SW480 (cell line): ENCODE results near the gene SNX8.

Experiments used
- DNase-seq: peaks from one replicate; pipeline ENCODE4 v3.0.0-alpha.2; 2016; ENCODE audit warnings: low spot score

The SNX8 gene

GRCh38 chr7:2202361-2202761 is 111.9 kb downstream of the SNX8 start:
- no peak for DNase-seq
